ENCODE data around the gene SERPINE1.
"Not testable (repeated sequence)": the region's sequence is repeated elsewhere in the genome, so short reads cannot be mapped to it uniquely, and the experiment has no call there.

Gene SERPINE1

GRCh38 chr7:101102026-101102425 is 24.9 kb upstream of the SERPINE1 start:
- DNase-seq (ENCODE audit: low spot score), result no peak

- DNase-seq (ENCODE audit: low spot score), result not testable (repeated sequence)
These were observed 23.2 kb upstream of the SERPINE1 start for GRCh38 chr7:101103701-101104100.

GRCh38 chr7:101104193-101104713 is 22.7 kb upstream of the SERPINE1 start:
- peak; percentile 31 for DNase-seq (ENCODE audit: low spot score)

- no peak for DNase-seq (ENCODE audit: low spot score)
These were observed 22.1 kb upstream of the SERPINE1 start for GRCh38 chr7:101104799-101105198.

- DNase-seq (ENCODE audit: low spot score), result not testable (repeated sequence)
These were observed 21.7 kb upstream of the SERPINE1 start for GRCh38 chr7:101105248-101105647.

- DNase-seq (ENCODE audit: low spot score), result no peak
These were observed 20.5 kb upstream of the SERPINE1 start for GRCh38 chr7:101106386-101106785.

GRCh38 chr7:101108330-101108857 is 18.5 kb upstream of the SERPINE1 start:
- peak; percentile 64 for DNase-seq (ENCODE audit: low spot score)

- peak; percentile 22 for DNase-seq (ENCODE audit: low spot score)
These were observed 17.9 kb upstream of the SERPINE1 start for GRCh38 chr7:101108961-101109360.

- no peak for DNase-seq (ENCODE audit: low spot score)
These were observed 17.5 kb upstream of the SERPINE1 start for GRCh38 chr7:101109368-101109767.

GRCh38 chr7:101111261-101111660 is 15.6 kb upstream of the SERPINE1 start:
- no peak for DNase-seq (ENCODE audit: low spot score)

GRCh38 chr7:101112233-101112632 is 14.7 kb upstream of the SERPINE1 start:
- no peak for DNase-seq (ENCODE audit: low spot score)

- DNase-seq (ENCODE audit: low spot score), result not testable (repeated sequence)
These were observed 13.8 kb upstream of the SERPINE1 start for GRCh38 chr7:101113140-101113539.

GRCh38 chr7:101113836-101114235 is 13.1 kb upstream of the SERPINE1 start:
- DNase-seq (ENCODE audit: low spot score), result no peak

GRCh38 chr7:101114492-101114891 is 12.4 kb upstream of the SERPINE1 start:
- peak; percentile 41 for DNase-seq (ENCODE audit: low spot score)

GRCh38 chr7:101115215-101115614 is 11.7 kb upstream of the SERPINE1 start:
- no peak for DNase-seq (ENCODE audit: low spot score)

- no peak for DNase-seq (ENCODE audit: low spot score)
These were observed 10.0 kb upstream of the SERPINE1 start for GRCh38 chr7:101116898-101117297.

- no peak for DNase-seq (ENCODE audit: low spot score)
These were observed 8.0 kb upstream of the SERPINE1 start for GRCh38 chr7:101118856-101119255.

- no peak for DNase-seq (ENCODE audit: low spot score)
These were observed 7.0 kb upstream of the SERPINE1 start for GRCh38 chr7:101119876-101120275.

GRCh38 chr7:101120315-101120714 is 6.6 kb upstream of the SERPINE1 start:
- DNase-seq (ENCODE audit: low spot score), result no peak

- not testable (repeated sequence) for DNase-seq (ENCODE audit: low spot score)
These were observed 5.3 kb upstream of the SERPINE1 start for GRCh38 chr7:101121631-101121990.

- DNase-seq (ENCODE audit: low spot score), result peak; percentile 90
These were observed 4.6 kb upstream of the SERPINE1 start for GRCh38 chr7:101121991-101122932.

GRCh38 chr7:101122933-101123702 is 3.8 kb upstream of the SERPINE1 start:
- no peak for DNase-seq (ENCODE audit: low spot score)

GRCh38 chr7:101123703-101124068 is 3.2 kb upstream of the SERPINE1 start:
- no peak for DNase-seq (ENCODE audit: low spot score)
